ENCODE measurements around the gene MIF.
"Not testable (repeated sequence)": the region's sequence is repeated elsewhere in the genome, so short reads cannot be mapped to it uniquely, and the experiment has no call there.

The MIF gene

GRCh38 chr22:23925020-23925606, 30.9 kb downstream of the MIF start:
- FAIRE-seq (no peak), DNase-seq (ENCODE audit: insufficient read length, low spot score) (no peak)

- DNase-seq (ENCODE audit: insufficient read length, low spot score) (no peak), FAIRE-seq (no peak)
Measured at GRCh38 chr22:23926561-23926960, 32.4 kb downstream of the MIF start.

GRCh38 chr22:23938328-23939016, 44.3 kb downstream of the MIF start:
- DNase-seq (ENCODE audit: insufficient read length, low spot score), result no peak
- no peak for FAIRE-seq

- no peak for DNase-seq (ENCODE audit: insufficient read length, low spot score)
Measured at GRCh38 chr22:23939017-23939357, 44.8 kb downstream of the MIF start.

GRCh38 chr22:23940166-23940565, 46.0 kb downstream of the MIF start:
- DNase-seq (ENCODE audit: insufficient read length, low spot score); FAIRE-seq: not testable (repeated sequence)

More at GRCh38 chr22:23939017-23939357, 44.8 kb downstream of the MIF start:
- no peak for FAIRE-seq
